Colon (tissue), 2 donors: ENCODE measurements around the gene LTBP1.
"Not testable (repeated sequence)": the region's sequence is repeated elsewhere in the genome, so short reads cannot be mapped to it uniquely, and the experiment has no call there.

Source experiments
- FAIRE-seq: peaks from 2 replicates; lab custom pipeline; 2012; peaks lifted over from hg19 to GRCh38; lab: Jason Lieb, UNC
- donor health status: control.
- donor health status: control.

LTBP1 gene

DNA sequence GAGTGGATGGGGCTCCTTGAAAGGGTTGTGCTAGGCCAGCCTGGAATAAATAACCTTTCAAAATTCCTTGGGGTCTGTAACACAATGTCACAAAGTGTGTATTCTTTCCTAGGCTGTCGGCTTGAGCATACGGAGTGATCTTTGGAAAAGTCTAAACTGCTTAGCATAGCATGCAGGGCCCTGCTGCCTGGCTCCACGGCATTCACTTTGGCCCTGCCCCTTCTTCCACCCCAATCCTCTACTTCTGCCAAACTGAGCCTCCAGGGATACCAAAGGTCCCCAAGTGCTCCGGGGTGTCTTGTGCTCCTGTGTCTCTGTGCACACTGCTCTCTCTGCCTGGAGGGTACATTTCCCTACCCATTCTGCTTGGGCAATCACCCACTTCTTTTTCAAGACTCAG, 196.1 kb downstream of the LTBP1 start:
- FAIRE-seq, result no peak

DNA sequence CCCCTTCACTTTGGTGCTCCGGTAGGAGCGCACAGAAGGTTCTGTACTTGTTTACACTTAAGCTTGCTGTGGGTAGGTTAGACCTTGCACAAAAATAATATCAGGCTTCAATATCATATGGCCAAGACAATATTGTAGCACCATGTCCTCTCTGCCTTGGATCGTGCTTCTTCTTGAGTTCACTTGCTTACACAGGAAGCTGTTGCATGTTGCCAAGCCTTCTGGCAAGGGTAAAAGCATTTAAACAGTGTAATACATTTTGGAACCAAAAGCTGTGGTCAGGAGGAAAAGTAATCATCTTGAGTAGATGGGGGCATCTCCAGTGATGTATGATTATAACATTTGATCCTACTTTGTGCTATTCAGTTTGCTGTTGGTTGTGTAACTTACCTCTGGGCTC, 197.5 kb downstream of the LTBP1 start:
- no peak for FAIRE-seq

DNA sequence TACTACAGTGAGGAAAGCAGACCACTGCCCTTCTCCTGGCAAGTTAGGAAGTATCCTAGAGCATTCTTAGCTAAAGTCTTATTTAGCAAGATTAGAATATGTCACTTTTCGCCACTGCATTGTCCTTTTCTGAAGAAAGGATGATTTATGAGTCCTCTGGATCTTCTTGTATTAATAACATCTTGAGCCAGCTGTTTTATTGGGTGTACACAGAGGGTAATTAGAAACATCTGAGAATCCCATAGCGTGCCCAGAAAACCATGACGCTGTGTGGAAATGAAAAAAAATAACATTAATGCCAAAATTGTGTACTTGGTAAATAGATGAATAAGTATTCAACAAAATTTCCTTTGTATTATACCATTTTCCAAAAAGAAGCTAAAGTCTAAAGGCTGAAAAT, 198.7 kb downstream of the LTBP1 start:
- FAIRE-seq, result no peak

DNA sequence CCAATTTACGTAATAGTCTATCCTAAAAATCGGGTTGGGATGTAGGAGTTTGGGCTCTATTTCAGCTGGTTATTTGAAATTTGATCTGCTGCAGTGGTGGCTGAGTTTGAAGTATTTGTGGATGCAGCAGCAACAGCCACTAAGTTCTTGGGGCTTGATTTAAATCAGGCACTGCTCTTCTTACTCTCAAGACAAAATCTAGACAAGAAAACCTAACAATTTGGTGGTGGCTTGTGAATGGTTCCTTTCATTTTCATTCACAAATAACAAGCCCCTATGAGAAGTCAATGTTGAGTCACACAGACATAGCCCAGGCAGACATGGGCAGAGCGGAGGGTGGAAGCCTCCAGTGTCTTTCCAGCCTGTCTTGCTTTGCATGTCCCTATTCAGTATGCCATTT, 199.3 kb downstream of the LTBP1 start:
- no peak for FAIRE-seq

DNA sequence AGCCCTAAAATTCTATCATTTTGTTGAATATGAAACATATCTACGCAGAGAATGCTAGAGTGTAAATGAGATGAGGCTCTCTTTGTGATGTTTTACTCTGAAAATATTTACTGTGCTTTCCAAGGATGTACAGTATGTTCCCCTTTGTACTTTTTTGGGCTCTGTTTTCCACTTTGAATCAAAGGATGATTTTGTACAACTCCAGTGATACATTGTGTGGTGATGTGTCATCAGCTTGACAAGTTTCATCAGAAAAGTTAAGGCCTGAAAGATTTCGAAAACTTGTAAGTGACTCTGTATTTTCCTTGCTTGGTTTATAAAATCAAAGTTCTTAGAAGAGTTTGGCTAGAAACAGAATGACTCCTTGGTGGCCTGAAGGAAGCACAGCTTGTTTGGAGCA, 206.3 kb downstream of the LTBP1 start:
- no peak for FAIRE-seq

DNA sequence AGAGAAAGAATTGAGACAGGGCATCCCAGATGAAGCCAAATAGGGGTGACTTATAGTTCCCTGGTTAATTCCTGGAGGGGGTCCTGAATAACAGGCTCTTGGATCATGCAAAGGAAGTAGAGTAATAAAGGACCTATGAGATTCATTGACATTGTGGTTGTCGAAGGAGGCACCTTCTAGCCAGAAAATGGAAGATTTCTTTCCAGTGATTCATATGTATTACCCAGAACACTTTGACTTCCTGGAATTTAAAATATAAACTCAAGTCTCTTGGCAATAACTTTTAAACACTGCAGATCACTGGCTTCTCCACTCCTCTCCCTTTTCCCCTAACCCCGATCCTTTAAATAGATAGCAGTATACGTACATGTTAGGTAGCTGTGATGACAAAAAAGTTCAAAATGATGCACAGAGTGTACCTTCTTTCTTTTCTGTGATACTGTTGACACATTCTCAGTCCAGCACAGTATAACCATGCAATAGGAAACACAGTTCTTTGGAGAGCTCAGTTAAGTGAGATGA, 211.8 kb downstream of the LTBP1 start:
- no peak for FAIRE-seq

DNA sequence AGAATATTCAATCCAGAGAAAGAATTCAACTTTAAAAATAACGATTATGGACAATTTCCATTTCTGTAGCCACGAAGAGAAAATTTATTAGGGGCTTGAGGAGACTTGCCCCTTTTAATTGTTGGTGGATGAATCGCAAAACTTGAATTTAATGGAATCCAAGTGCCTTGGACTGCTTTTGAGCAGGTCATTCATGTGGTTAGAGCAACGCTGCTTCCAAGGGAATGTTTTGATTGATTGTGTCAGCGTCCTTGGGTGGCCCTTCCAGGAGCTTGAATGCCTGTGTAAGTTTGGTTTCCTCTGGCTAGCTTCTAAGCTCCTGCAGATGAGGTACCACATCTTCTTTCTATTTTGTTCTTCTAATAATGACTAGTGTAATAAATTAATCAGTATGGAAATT, 213.4 kb downstream of the LTBP1 start:
- no peak for FAIRE-seq

DNA sequence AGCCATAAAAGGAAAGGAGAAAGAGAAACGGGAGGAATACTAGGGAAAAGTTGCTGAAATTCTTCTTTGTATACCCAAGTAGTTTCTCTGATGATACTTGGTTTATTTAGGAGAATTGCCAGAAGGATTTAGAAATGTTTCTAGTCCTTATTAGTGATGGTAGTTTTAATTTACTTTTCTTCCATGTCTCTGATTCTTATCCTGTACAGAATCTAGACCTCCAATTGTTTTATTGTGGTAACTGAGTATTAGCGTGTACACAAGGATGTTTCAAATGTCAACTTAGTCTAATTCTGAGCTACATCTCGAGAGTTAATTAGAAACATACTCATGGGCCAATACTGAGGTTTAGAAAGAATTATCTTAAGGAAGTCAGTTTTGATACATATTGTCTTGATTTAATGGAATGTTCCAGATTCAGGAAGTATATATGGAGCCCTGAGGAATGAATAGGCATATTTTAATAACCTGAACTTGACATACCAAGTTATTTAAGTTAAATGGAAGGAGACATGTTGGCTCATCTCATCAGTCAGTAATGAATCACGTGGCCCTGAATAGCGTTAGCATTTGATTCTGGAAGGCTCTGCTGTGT, 219.6 kb downstream of the LTBP1 start:
- no peak for FAIRE-seq

DNA sequence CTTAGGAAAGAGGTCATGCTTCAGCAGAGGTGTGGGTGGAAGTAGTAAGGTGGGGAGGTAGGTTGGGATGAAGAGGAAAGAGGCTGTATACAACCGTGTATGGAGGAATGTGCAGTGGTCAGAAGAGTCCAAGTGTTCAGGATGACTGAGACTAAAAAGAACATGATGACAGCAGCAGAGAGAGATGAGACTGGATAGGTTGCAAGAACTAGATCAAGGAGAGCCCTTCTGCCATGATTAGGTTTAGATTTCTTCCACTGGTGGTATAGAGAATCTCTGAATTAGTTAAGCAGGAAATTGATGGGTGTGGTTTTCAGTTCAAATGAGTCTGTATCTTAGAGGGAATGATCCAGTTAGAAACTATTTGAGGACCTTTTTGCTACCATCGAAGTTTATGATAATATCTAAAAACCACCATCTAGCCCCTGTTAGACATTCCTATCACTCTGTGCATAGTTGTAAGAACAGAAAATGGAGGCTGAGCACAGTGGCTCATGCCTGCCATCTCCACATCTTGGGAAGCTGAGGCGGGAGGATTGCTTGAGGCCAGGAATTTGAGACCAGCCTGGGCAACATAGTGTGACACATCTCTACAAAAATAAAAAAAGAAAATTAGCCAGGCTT, 221.0 kb downstream of the LTBP1 start:
- no peak for FAIRE-seq

DNA sequence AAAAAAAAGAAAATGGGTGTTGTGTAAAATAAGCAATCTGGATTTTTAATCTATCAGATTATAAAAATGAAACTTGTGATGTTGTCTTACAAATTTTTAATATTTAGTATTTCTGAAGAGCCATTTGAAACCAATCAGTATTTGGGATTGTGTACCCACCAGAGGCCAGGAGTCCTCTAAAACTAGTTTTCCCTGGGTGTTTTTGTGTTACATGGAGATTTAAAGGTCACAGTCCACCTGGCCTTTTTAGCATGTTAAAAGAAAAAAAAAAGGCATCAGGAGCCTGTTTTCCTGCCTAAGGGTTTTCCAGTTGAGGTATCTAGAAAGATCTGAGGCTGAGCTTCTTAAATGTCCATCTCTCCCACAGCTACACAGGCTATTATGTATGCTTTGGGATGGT, 221.7 kb downstream of the LTBP1 start:
- no peak for FAIRE-seq

DNA sequence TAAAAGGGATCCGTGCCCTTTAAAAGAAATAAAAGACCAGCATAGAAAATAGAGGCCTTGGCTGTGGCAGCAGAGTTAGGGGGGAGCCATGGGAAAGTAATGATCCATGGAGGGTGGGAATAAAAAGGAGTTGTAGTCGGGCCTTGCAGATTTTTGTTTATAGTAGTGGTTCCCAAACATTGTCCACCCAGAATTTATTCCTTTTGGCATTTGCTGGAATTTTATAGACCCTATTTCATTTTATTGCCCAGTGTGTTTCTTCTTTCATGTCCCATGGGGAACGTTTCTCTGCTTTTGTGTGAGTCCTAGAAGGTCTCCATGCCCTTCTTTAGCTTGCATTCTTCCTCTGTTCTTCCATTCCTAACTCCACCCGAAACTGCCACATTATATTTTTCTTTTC, 222.2 kb downstream of the LTBP1 start:
- no peak for FAIRE-seq

DNA sequence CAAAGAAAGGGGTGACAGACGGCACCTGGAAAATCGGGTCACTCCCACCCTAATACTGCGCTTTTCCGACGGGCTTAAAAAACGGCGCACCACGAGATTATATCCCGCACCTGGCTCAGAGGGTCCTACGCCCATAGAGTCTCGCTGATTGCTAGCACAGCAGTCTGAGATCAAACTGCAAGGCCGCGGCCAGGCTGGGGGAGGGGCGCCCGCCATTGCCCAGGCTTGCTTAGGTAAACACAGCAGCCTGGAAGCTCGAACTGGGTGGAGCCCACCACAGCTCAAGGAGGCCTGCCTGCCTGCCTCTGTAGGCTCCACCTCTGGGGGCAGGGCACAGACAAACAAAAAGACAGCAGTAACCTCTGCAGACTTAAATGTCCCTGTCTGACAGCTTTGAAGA, 223.5 kb downstream of the LTBP1 start:
- not testable (repeated sequence) for FAIRE-seq

DNA sequence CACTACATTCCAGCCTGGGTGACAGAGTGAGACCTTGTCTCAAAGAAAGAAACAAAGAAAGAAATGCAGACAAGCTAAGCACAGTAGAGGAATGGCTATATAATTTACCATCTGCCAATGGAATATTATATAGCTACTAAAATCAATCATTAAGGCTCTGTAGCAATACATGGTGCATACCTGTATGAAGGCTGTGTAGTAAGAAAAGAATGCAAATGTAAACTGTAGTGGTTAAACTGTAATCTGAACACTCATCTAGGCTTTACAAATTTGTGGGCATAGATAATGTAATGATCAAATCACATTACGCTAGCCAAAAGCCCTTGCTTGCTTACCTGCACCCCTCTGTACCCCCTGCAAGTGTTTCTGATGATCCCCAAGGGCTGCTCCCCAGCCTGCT, 230.9 kb downstream of the LTBP1 start:
- FAIRE-seq, result no peak

DNA sequence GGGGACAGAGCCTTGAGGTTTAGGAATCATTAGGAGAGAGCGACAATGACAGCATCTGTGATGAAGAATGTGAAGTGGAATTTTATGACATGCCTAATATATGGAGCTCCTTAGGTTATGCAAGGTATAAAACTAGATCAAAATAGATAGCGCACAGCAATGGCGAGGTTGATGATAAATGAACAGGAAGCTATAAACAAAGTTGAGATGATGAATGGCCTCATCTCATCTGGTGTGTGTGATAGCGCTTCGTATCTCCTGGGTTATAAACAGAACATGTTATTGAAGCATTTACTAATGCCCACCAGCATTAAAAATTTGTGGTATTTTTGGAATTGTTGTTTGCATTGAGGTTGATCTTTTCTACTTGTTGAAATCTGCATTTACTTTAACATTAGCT, 231.5 kb downstream of the LTBP1 start:
- FAIRE-seq, result no peak

DNA sequence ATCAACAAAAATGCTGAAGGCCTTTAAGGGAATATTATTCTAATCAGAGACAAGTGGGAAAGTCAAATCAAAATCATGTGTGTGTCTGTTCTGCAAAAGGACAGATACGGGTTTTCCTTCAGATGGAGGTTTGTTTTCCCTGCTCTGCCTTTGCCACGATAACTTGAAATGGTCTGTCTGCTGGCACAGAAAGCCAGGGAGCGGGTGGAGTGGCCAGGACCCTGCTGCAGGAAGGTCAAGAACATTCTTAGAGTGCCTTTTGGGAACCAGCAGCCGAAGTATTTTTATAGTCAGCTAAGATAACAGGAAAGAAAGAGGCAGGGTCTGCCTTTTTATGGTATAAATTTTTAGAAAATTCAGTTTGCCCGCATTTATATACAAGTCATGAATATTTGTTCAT, 234.2 kb downstream of the LTBP1 start:
- FAIRE-seq, result no peak

DNA sequence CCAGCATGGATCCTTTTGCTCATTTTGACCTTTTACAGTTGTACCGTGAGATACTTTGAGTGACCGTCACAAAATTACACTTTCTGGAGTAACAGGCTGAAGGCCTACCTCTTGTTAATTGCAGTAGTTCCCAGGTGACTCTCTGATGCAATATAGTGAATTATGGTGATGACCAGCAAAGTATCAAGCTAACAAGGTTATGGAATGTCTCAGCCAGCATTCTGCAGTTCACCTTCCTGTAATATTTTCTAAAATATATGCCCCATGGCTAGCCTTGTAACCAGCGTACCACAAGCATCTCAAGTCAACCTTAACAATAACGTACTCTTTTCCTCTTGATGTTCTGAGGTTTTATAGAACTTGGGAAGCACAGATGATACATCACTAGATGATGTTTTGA, 234.7 kb downstream of the LTBP1 start:
- FAIRE-seq, result no peak

DNA sequence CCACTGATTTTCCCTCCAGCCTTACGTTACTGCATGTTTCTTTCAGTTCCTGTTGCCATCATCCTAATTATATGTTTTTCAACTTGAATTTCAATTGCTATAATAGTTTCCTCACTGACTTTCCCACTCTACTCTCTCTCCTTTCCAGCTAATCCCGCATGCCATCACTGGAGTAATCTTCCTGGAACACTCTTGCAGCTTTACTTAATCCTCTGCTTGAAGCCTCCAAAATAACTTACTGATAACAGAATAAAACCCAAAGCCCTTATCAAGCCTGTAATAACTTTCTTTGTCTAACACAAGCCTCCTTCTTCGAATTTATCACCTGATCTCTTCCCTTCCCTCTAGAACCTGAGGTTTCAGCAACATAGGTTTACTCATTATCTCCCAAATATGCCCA, 237.3 kb downstream of the LTBP1 start:
- FAIRE-seq, result no peak

DNA sequence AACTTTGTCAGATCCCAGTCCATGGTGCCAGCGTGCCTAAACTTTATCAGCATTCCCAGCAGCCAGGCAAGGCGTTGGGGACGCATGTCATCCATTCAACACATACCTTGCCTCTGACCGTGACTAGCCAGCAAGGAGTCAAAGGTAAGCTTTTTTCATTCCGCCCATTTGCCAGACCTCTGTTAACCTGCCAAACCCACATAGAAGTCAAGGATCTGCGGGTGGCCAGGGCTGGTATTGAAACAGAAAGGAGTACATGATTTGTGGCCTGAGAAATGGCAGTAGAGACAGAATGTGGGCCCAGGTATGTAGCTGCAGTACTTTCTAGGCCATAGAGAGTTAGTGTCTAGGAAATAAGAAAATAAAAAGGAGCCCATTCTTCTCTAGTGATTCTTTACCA, 240.2 kb downstream of the LTBP1 start:
- no peak for FAIRE-seq

DNA sequence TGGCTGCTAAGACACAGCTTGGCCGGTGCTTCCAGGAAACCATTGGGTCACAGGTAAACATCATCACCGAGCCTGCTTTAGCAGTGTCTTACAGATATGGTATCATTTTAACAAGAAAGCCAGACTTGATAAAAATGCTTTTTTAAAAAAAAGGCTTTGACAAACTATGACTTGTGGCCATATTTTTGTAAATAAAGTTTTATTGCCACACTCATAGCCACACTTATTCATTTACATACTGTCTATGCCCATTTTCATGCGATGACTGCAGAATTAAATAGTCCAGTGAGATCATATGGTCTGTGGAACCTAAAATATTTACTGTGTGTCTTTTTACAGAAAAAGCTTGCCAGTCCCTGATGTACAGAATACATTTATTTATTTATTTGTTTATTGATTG, 242.0 kb downstream of the LTBP1 start:
- FAIRE-seq, result no peak

DNA sequence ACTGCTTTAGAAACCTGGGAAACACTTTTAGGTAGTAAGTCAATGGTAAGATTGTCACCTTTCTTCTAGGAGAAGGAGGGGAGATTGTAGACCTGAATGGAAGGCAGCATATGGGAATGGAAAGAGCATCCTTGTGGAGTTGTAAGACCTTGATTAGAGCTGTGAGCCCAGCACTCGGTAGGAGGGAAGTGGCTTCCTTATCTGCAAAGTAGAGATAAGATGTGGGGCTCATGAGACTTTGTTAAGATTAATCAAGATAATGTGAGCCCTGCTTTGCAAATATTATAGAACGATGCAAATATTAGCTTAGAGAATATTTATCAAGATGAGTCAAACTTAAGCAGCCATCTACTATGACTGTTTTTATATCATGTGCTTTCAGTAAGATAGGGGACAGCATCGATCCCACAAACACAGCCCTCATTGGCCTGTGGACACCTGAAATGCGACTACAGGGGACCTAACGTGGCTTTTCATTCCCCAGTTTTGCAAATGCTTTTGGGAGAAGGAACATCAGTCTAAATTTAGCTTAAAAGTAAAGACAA, 243.7 kb downstream of the LTBP1 start:
- no peak for FAIRE-seq

DNA sequence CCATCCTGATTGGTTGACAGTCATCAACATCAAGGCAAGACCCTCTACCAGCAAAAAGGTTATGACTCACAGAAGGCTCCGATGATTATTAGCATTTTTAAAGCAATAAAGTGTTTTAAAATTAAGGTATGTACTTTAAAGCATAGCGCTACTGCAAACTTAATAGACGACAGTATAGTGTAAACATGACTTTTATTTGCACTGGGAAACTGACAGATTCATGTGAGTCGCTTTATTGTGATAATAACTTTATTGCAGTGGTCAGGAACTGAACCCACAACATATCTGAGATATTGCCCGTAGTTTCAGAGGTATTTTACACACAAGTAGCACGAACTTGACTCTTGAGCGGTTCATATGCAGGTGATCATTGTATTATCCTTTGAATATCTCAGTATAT, 249.1 kb downstream of the LTBP1 start:
- FAIRE-seq, result no peak

DNA sequence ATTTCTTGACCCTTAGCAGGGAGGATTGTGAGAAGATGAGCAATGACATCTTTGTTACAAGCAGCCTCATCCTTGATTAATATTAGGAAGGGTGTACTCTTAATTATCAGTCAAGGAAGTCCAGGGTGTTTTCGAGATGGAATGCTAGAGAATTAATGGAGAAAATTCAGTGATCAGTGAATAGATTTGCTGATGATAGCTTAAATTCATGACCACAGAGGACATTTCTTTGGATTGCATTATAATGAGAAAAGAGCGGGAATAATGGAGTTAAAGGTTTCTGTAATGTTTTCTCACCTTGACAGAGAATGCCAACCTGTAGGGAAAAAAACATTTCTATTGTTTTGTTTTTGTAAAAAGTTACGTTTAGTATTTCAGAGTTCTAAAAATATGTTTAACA, 249.9 kb downstream of the LTBP1 start:
- no peak for FAIRE-seq

DNA sequence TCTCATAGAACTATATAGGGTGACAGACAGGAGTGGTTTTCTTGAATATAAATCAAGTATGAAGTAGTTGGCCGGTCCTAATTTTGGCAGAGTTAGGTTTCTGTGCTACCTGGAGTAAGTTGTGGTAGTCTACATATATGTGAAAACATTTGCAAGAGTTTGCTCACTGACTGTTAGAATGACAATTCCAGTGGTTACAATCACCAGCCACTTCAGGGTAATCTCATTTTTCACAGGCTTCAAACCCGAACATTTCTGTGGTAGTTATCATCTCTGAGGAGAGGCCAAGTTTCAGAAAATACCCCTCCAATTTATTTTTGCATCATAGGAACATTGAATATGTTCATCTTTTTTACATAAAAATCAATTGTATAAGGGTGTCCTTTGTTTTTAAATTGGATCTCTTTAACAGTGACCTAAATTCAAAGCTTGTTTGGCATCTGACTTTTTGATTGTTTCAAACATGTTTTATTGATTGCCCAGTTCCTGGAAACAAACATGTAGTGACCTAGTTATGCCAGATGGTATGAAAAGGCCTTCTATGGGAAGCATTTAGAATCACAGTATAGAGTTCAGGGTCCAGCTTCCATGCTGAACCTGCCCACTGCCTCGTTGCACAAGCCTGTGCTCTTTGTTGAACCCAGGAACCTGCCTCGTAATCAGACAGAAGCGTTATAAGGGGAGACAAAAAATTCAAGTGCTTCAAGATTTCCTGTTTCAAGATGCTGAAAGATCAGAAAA, 250.6 kb downstream of the LTBP1 start:
- no peak for FAIRE-seq
